ENCODE data around the gene NCBP3.
"Not testable (repeated sequence)": the region's sequence is repeated elsewhere in the genome, so short reads cannot be mapped to it uniquely, and the experiment has no call there.

NCBP3 gene

GRCh38 chr17:3792481-3792880 is 53.6 kb downstream of the NCBP3 start:
- DNase-seq (ENCODE audit: low spot score) = no peak

- DNase-seq (ENCODE audit: low spot score) = no peak
Observed at GRCh38 chr17:3788200-3788599, 57.8 kb downstream of the NCBP3 start.

- not testable (repeated sequence) for DNase-seq (ENCODE audit: low spot score)
Observed at GRCh38 chr17:3785323-3785722, 60.7 kb downstream of the NCBP3 start.

- DNase-seq (ENCODE audit: low spot score) = no peak
Observed at GRCh38 chr17:3782751-3783150, 63.3 kb downstream of the NCBP3 start.

GRCh38 chr17:3780986-3781385 is 65.1 kb downstream of the NCBP3 start:
- no peak for DNase-seq (ENCODE audit: low spot score)

- no peak for DNase-seq (ENCODE audit: low spot score)
Observed at GRCh38 chr17:3777366-3778120, 68.5 kb downstream of the NCBP3 start.

- DNase-seq (ENCODE audit: low spot score) = no peak
Observed at GRCh38 chr17:3773966-3774365, 72.1 kb downstream of the NCBP3 start.

- DNase-seq (ENCODE audit: low spot score) = no peak
Observed at GRCh38 chr17:3773511-3773910, 72.5 kb downstream of the NCBP3 start.

- no peak for DNase-seq (ENCODE audit: low spot score)
Observed at GRCh38 chr17:3772764-3773163, 73.3 kb downstream of the NCBP3 start.

- DNase-seq (ENCODE audit: low spot score) = no peak
Observed at GRCh38 chr17:3771140-3771539, 74.9 kb downstream of the NCBP3 start.

GRCh38 chr17:3770466-3770865 is 75.6 kb downstream of the NCBP3 start:
- DNase-seq (ENCODE audit: low spot score) = no peak

- DNase-seq (ENCODE audit: low spot score) = no peak
Observed at GRCh38 chr17:3768769-3769168, 77.3 kb downstream of the NCBP3 start.

GRCh38 chr17:3768341-3768740 is 77.7 kb downstream of the NCBP3 start:
- no peak for DNase-seq (ENCODE audit: low spot score)

GRCh38 chr17:3766779-3767178 is 79.3 kb downstream of the NCBP3 start:
- no peak for DNase-seq (ENCODE audit: low spot score)

- no peak for DNase-seq (ENCODE audit: low spot score)
Observed at GRCh38 chr17:3765981-3766380, 80.1 kb downstream of the NCBP3 start.

- DNase-seq (ENCODE audit: low spot score) = no peak
Observed at GRCh38 chr17:3763777-3764170, 82.3 kb downstream of the NCBP3 start.

GRCh38 chr17:3762922-3763776 is 82.9 kb downstream of the NCBP3 start:
- DNase-seq (ENCODE audit: low spot score) = no peak

- DNase-seq (ENCODE audit: low spot score) = no peak
Observed at GRCh38 chr17:3761918-3762380, 84.1 kb downstream of the NCBP3 start.

- no peak for DNase-seq (ENCODE audit: low spot score)
Observed at GRCh38 chr17:3761036-3761917, 84.8 kb downstream of the NCBP3 start.

- no peak for DNase-seq (ENCODE audit: low spot score)
Observed at GRCh38 chr17:3759597-3760216, 86.3 kb downstream of the NCBP3 start.

GRCh38 chr17:3755335-3756030 is 90.6 kb downstream of the NCBP3 start:
- no peak for DNase-seq (ENCODE audit: low spot score)

Measured in putamen (tissue), 1 donor.